ENCODE data around the gene SGCD. TPM values are rescaled to one million over a fixed set of nuclear protein-coding genes. Genes with fewer than 3 reads are reported as not detected.

SGCD gene
- polyA plus RNA-seq, 4 donors = 0.22 to 7.5 (median 0.62) TPM

DNA sequence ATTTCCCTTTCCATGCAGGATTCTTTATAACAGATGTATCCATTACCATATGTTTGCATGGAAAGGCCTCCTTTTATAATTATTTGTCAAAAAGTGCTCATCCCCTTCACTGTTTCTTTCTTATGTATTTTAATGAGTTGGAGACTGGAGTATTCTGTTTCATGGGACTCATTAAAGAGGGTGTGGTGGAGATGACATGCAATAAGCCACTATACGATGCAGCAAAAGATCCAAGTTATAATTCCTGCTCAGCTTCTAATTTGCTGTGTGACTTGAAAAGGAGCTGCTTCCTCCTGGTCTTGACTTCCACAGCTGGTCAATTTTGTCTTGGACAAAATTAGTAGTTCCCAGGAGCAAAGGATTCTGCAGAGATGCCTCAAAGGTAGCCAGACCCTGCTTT, 13.9 kb downstream of the SGCD start:
- Histone ChIP-seq H3K4me3 (ENCODE audit: low read depth in 1 of 3, low read length in 3 of 3) (no peak overlapping the region), H3K36me3 (ENCODE audit: control insufficient read depth in 3 of 3, insufficient read depth in 2 of 3, low read depth in 1 of 3, low read length in 3 of 3) (no peaks in the 10 kb centered on the region), H3K27me3 (ENCODE audit: control insufficient read depth in 3 of 3, insufficient read depth in 3 of 3, low read length in 3 of 3) (no peaks in the 10 kb centered on the region), H3K9me3 (ENCODE audit: control insufficient read depth in 2 of 2, insufficient read depth in 1 of 2, low read depth in 1 of 2, low read length in 1 of 2) (no peaks in the 10 kb centered on the region), H3K27ac (ENCODE audit: low read depth in 1 of 3, low read length in 2 of 3) (no peak overlapping the region), H3K4me1 (ENCODE audit: control insufficient read depth in 3 of 3, insufficient read depth in 2 of 3, low read depth in 1 of 3, low read length in 2 of 3) (no peaks in the 10 kb centered on the region)
- WGBS, 3 donors = 43 to 84% (median 52%) methylated on average over 1 of the region's 1 CpG
- no peak for DNase-seq
- no peak for FAIRE-seq

GRCh38 chr5:156350256-156350655, 23.3 kb downstream of the SGCD start:
- Histone ChIP-seq H3K27ac (ENCODE audit: low read depth in 1 of 3, low read length in 2 of 3) (no peak overlapping the region), H3K27me3 (ENCODE audit: control insufficient read depth in 3 of 3, insufficient read depth in 3 of 3, low read length in 3 of 3) (no peaks in the 10 kb centered on the region), H3K4me3 (ENCODE audit: low read depth in 1 of 3, low read length in 3 of 3) (no peak overlapping the region), H3K9me3 (ENCODE audit: control insufficient read depth in 2 of 2, insufficient read depth in 1 of 2, low read depth in 1 of 2, low read length in 1 of 2) (no peaks in the 10 kb centered on the region), H3K4me1 (ENCODE audit: control insufficient read depth in 3 of 3, insufficient read depth in 2 of 3, low read depth in 1 of 3, low read length in 2 of 3) (no peaks in the 10 kb centered on the region), H3K36me3 (ENCODE audit: control insufficient read depth in 3 of 3, insufficient read depth in 2 of 3, low read depth in 1 of 3, low read length in 3 of 3) (no peaks in the 10 kb centered on the region)
- DNase-seq (no peak), FAIRE-seq (no peak)
- whole genome bisulfite sequencing, 3 donors = 67 to 93% (median 73%) methylated on average over 2 of the region's 2 CpGs

GRCh38 chr5:156351423-156351822, 24.5 kb downstream of the SGCD start:
- FAIRE-seq (no peak), DNase-seq (no peak)
- Histone ChIP-seq H3K9me3 (ENCODE audit: control insufficient read depth in 2 of 2, insufficient read depth in 1 of 2, low read depth in 1 of 2, low read length in 1 of 2) (no peaks in the 10 kb centered on the region), H3K36me3 (ENCODE audit: control insufficient read depth in 3 of 3, insufficient read depth in 2 of 3, low read depth in 1 of 3, low read length in 3 of 3) (no peaks in the 10 kb centered on the region), H3K27me3 (ENCODE audit: control insufficient read depth in 3 of 3, insufficient read depth in 3 of 3, low read length in 3 of 3) (no peaks in the 10 kb centered on the region), H3K27ac (ENCODE audit: low read depth in 1 of 3, low read length in 2 of 3) (no peak overlapping the region), H3K4me3 (ENCODE audit: low read depth in 1 of 3, low read length in 3 of 3) (no peak overlapping the region), H3K4me1 (ENCODE audit: control insufficient read depth in 3 of 3, insufficient read depth in 2 of 3, low read depth in 1 of 3, low read length in 2 of 3) (no peaks in the 10 kb centered on the region)
- WGBS, 3 donors = 39 to 65% (median 54%) methylated on average over 4 of the region's 4 CpGs

DNA sequence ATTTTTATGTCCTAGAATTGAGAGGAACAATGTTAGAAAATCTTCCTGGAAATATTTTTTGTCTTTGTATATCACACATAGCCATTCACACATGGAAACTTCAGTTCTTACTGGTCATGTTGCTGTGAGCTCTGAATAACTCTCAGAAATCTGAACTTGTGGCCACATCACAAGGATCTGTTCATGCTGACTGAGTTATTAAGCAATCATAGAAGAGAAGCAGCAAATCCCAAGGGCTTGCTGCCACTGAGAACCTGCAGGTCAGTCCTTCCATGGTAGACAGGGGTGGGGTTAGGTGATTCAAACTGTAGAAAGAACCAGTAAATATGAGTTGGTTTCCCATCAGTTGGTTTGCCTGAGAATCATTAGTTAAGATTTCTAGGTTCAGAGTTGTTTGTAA, 27.6 kb downstream of the SGCD start:
- H3K4me1 ChIP-seq (ENCODE audit: control insufficient read depth in 3 of 3, insufficient read depth in 2 of 3, low read depth in 1 of 3, low read length in 2 of 3) = no peaks in the 10 kb centered on the region
- FAIRE-seq = no peak
- H3K4me3 ChIP-seq (ENCODE audit: low read depth in 1 of 3, low read length in 3 of 3) = no peak overlapping the region
- no peaks in the 10 kb centered on the region for H3K27me3 ChIP-seq (ENCODE audit: control insufficient read depth in 3 of 3, insufficient read depth in 3 of 3, low read length in 3 of 3)
- no peak overlapping the region for H3K27ac ChIP-seq (ENCODE audit: low read depth in 1 of 3, low read length in 2 of 3)
- H3K9me3 ChIP-seq (ENCODE audit: control insufficient read depth in 2 of 2, insufficient read depth in 1 of 2, low read depth in 1 of 2, low read length in 1 of 2) = no peaks in the 10 kb centered on the region
- H3K36me3 ChIP-seq (ENCODE audit: control insufficient read depth in 3 of 3, insufficient read depth in 2 of 3, low read depth in 1 of 3, low read length in 3 of 3) = no peaks in the 10 kb centered on the region
- DNase-seq = no peak

DNA sequence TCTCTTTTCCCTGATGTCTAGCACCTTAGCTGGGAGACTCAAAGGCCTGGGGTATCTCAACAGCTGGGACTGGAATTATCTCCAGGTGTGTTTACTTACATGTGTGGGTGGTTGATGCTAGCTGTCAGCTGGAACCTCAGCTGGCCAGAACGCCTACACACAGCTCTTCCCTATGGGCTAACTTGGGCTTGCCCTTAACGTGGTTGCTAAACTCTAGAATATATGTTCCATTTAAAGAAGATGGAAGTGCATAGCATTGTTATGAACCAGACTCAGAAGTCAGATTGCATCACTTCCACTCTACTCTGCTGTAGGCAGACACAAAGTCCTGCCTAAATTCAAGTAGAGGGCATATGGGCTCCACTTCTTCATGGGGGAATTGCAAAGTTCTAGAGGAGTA, 29.3 kb downstream of the SGCD start:
- DNase-seq = no peak
- H3K4me1 ChIP-seq (ENCODE audit: control insufficient read depth in 3 of 3, insufficient read depth in 2 of 3, low read depth in 1 of 3, low read length in 2 of 3) = no peaks in the 10 kb centered on the region
- no peaks in the 10 kb centered on the region for H3K36me3 ChIP-seq (ENCODE audit: control insufficient read depth in 3 of 3, insufficient read depth in 2 of 3, low read depth in 1 of 3, low read length in 3 of 3)
- H3K27ac ChIP-seq (ENCODE audit: low read depth in 1 of 3, low read length in 2 of 3) = no peak overlapping the region
- H3K4me3 ChIP-seq (ENCODE audit: low read depth in 1 of 3, low read length in 3 of 3) = no peak overlapping the region
- FAIRE-seq = no peak
- no peaks in the 10 kb centered on the region for H3K27me3 ChIP-seq (ENCODE audit: control insufficient read depth in 3 of 3, insufficient read depth in 3 of 3, low read length in 3 of 3)
- 58 to 66% (median 66%) methylated on average over 2 of the region's 2 CpGs for WGBS, 3 donors
- H3K9me3 ChIP-seq (ENCODE audit: control insufficient read depth in 2 of 2, insufficient read depth in 1 of 2, low read depth in 1 of 2, low read length in 1 of 2) = no peaks in the 10 kb centered on the region

GRCh38 chr5:156359476-156359875, 32.5 kb downstream of the SGCD start:
- no peaks in the 10 kb centered on the region for H3K36me3 ChIP-seq (ENCODE audit: control insufficient read depth in 3 of 3, insufficient read depth in 2 of 3, low read depth in 1 of 3, low read length in 3 of 3)
- no peaks in the 10 kb centered on the region for H3K27me3 ChIP-seq (ENCODE audit: control insufficient read depth in 3 of 3, insufficient read depth in 3 of 3, low read length in 3 of 3)
- no peak overlapping the region for H3K27ac ChIP-seq (ENCODE audit: low read depth in 1 of 3, low read length in 2 of 3)
- H3K4me1 ChIP-seq (ENCODE audit: control insufficient read depth in 3 of 3, insufficient read depth in 2 of 3, low read depth in 1 of 3, low read length in 2 of 3) = no peaks in the 10 kb centered on the region
- 52 to 78% (median 65%) methylated on average over 1 of the region's 1 CpG for WGBS, 3 donors
- H3K4me3 ChIP-seq (ENCODE audit: low read depth in 1 of 3, low read length in 3 of 3) = no peak overlapping the region
- no peak for FAIRE-seq
- no peak for DNase-seq
- H3K9me3 ChIP-seq (ENCODE audit: control insufficient read depth in 2 of 2, insufficient read depth in 1 of 2, low read depth in 1 of 2, low read length in 1 of 2) = no peaks in the 10 kb centered on the region

DNA sequence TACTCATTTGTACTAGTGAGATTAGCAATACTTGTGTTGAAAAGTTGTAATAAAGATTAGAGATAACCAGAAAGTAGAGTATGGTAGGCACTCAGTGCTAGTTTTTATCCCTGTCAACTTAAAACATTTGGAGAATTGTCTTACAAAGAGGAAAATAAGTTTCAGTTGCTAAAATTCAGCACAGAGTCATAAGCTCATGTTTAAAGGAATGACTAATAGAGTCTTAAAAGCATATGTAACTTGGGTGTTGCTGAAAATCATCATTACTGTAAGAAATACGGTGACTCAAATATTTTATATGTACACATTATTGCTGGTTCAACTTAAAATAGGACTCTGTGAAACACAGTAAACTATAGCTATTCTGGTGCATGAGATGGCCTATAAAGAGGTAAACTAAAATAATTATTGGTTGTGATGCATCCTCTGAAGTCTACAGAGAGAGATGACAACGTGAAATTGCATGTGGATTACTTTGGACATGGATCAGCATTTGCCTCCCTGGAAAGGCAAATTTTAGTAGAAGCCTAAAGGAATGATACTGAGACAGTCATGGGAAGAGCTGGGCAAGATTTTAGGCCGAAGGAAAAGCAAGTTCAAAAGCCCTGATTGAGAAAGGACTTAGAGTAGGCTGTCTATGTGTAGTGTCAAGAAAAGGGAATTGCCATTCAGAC, 34.6 kb downstream of the SGCD start:
- Histone ChIP-seq H3K27ac (ENCODE audit: low read depth in 1 of 3, low read length in 2 of 3) (no peak overlapping the region), H3K27me3 (ENCODE audit: control insufficient read depth in 3 of 3, insufficient read depth in 3 of 3, low read length in 3 of 3) (no peaks in the 10 kb centered on the region), H3K36me3 (ENCODE audit: control insufficient read depth in 3 of 3, insufficient read depth in 2 of 3, low read depth in 1 of 3, low read length in 3 of 3) (no peaks in the 10 kb centered on the region), H3K4me3 (ENCODE audit: low read depth in 1 of 3, low read length in 3 of 3) (no peak overlapping the region), H3K4me1 (ENCODE audit: control insufficient read depth in 3 of 3, insufficient read depth in 2 of 3, low read depth in 1 of 3, low read length in 2 of 3) (no peaks in the 10 kb centered on the region), H3K9me3 (ENCODE audit: control insufficient read depth in 2 of 2, insufficient read depth in 1 of 2, low read depth in 1 of 2, low read length in 1 of 2) (no peaks in the 10 kb centered on the region)
- 62 to 81% (median 74%) methylated on average over 3 of the region's 3 CpGs for WGBS, 3 donors
- no peak for DNase-seq
- FAIRE-seq = no peak

DNA sequence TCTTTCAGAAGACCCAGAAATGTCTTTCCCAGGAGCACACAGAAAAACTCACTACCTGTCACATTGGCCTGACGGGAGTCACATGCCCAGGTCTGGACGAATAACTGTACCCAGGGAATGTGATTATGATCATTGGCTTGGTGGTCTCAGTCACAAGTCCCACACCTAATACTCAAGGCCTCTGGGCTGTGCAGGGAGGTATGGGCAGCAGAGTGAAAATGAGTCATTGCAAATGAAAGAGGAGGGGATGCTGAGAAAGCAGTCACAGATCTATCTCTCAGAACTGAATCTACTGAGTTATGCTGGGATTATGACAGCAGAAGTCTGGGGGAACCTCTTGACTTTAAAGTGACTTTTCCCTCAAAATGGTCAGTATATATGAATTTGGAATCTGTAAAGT, 36.9 kb downstream of the SGCD start:
- FAIRE-seq = no peak
- Histone ChIP-seq H3K27ac (ENCODE audit: low read depth in 1 of 3, low read length in 2 of 3) (no peak overlapping the region), H3K36me3 (ENCODE audit: control insufficient read depth in 3 of 3, insufficient read depth in 2 of 3, low read depth in 1 of 3, low read length in 3 of 3) (no peaks in the 10 kb centered on the region), H3K4me3 (ENCODE audit: low read depth in 1 of 3, low read length in 3 of 3) (no peak overlapping the region), H3K4me1 (ENCODE audit: control insufficient read depth in 3 of 3, insufficient read depth in 2 of 3, low read depth in 1 of 3, low read length in 2 of 3) (no peaks in the 10 kb centered on the region), H3K27me3 (ENCODE audit: control insufficient read depth in 3 of 3, insufficient read depth in 3 of 3, low read length in 3 of 3) (no peaks in the 10 kb centered on the region), H3K9me3 (ENCODE audit: control insufficient read depth in 2 of 2, insufficient read depth in 1 of 2, low read depth in 1 of 2, low read length in 1 of 2) (no peaks in the 10 kb centered on the region)
- WGBS, 3 donors = 80 to 86% (median 83%) methylated on average over 2 of the region's 2 CpGs
- no peak for DNase-seq

- no peaks in the 10 kb centered on the region for H3K9me3 ChIP-seq (ENCODE audit: control insufficient read depth in 2 of 2, insufficient read depth in 1 of 2, low read depth in 1 of 2, low read length in 1 of 2)
- H3K4me1 ChIP-seq (ENCODE audit: control insufficient read depth in 3 of 3, insufficient read depth in 2 of 3, low read depth in 1 of 3, low read length in 2 of 3) = no peaks in the 10 kb centered on the region
- FAIRE-seq (no peak), DNase-seq (no peak)
- no peaks in the 10 kb centered on the region for H3K27me3 ChIP-seq (ENCODE audit: control insufficient read depth in 3 of 3, insufficient read depth in 3 of 3, low read length in 3 of 3)
- H3K4me3 ChIP-seq (ENCODE audit: low read depth in 1 of 3, low read length in 3 of 3) = no peak overlapping the region
- H3K36me3 ChIP-seq (ENCODE audit: control insufficient read depth in 3 of 3, insufficient read depth in 2 of 3, low read depth in 1 of 3, low read length in 3 of 3) = no peaks in the 10 kb centered on the region
- H3K27ac ChIP-seq (ENCODE audit: low read depth in 1 of 3, low read length in 2 of 3) = no peak overlapping the region
These were observed 39.6 kb downstream of the SGCD start for GRCh38 chr5:156366521-156366920.
